ENCODE results near the gene CHD3.

CHD3 gene

DNA sequence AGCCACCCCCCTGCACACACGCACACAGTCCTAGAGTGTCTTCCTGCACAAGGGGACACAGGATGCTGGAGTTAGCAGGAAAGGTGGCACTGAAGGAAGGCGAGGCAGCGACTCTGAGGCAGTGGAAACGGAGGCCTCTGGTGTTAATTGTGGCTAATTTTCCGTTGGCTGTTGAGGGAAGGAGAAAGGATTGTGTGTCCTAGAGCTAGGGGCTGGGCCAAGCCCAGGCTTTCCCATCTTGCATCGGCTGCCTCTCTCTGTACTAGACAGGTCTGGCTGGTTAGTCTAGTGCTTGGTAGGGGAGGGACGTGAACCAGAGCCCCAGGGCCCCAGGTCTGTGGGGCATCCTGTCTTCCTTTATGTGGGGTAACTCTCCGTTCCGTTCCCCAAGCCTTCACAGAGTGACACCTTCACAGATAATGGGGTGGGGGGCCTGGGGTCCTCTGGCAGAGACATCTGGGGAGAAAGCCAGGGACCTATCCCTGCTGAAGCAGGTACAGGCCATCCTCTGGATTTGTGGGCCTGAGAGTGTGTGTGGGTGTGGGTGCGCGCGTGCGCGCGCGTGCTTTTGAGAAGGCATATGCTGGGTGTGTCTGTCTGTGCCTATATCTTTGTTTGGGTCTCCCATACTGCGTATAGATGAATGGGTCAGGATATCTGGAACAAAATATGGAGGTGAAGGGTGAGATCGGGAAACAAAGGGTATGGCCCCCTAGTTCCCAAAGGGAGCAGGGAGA, at the start of gene CHD3:
Gene CHD3, plus strand, starts transcription at position 606 of the 737 bp plus-strand sequence. CDS start 212 bp downstream, outside the sequence.
- peak in 1 of 2 donors; percentile 24 for DNase-seq (ENCODE audit: low read depth in 2 of 2)

DNA sequence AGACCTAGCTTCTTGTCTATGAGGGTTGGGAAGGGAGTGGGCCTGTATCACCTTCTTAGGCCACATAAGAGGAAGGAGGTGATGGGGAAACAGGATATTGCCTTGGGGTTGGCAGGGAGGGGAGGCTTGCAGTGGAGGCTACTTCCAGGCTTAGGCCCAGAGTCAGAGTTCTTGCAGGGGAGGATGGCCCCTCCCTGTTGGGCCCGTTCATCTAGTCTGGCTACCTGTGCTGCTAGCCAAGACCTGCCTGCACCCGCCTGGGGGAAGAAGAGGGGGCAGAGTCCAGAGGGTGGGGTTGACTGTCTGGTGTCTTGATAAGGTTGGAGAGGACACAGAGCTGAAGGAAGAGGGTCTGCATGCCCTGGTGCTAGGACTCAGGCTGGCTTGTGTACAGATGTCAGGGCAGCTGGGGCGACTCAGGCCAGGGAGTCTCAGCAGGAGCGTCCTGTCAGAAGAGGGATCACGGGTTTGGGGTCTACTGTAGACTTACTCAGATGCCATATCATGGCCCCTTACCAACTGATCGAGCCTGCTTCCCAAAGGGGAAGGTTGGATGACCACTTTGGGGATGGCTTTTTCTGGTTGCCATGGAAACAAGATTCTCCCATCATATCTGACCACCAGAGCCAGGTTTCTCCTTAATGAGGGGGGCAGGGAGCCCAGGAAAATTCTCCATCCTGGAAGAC, 49.3 kb upstream of the CHD3 start:
- no peak for DNase-seq (ENCODE audit: low read depth in 2 of 2)

DNA sequence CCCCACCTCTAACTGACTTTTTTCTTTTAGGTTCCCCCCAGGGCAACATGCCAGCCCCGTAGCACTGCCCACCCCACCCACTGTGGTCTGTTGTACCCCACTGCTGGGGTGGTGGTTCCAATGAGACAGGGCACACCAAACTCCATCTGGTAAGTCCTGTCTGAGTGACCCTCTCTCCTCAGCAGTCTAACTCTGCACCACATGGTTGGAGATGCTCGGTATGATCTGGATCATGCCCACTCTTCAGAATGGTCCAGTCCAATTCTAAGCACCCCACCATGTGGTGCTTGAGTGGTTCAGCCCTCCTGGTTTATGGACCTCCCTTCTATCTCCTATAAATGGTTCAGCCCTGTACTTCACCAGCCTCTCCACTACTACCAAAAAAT, 48.7 kb upstream of the CHD3 start:
- DNase-seq (ENCODE audit: low read depth in 2 of 2), result no peak

DNA sequence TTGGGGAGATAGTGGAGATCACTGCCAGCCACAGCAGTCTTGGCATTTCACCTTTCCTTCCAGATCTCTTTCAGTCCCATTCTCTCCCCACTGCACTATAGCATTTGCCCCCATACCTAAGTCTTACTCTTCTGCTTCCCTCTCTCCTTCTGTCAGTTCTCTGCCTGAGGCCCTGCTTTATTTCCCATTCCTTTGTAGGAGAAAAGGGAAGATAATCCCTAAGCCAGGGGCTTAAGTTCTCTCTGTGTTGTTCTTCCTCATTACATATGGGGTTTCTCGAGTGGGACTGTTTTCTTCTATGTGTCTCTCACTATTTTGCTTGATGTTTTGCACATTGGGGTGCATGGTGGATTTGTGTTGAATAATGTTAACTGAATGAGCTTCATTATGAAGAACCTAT, 48.1 kb upstream of the CHD3 start:
- no peak for DNase-seq (ENCODE audit: low read depth in 2 of 2)

DNA sequence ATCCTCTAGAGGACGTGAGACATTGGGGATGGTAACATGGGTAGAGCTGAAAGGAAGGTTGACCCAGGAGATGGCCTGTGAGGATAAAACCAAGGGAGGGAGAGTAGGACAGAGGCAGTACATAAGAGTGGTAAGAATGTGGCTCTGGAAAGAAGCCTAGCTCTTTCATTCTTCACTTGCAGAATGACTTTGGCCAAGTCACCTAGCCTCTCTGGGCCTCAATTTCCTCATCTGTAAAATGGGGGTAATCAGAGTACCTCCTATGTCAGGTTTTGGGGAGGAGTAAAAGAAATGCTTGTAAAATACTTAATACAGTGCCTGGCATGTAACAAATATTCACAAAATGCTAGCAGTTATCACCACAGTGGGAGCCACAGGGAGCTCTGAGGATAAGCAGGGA, 47.7 kb upstream of the CHD3 start:
- DNase-seq (ENCODE audit: low read depth in 2 of 2), result no peak

DNA sequence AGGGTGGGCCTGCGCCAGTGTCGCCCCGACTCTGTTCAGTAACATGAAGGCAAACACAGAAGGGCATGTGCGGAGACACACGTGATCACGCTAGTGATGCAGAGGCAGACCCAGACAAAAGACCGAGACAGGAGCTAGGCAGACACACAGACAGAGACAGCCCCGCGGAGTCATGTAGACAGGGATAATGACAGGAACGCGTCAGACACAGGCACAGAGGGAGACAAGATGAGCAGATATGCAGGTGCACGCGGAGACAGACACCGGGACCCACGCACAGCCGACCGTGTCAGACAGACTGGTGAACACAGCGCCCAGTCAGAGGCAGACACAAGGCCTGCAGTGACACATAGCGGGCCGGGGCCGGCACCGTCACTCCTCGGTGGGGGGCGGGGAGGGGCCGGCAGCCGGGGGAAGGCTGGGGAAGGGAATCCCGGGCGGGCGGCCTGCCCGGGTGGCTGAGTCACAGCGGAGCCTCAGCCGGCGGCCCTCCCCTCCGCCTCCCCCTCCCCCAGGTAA, 47.1 kb upstream of the CHD3 start:
- peak; percentile 91 to 95 for DNase-seq (ENCODE audit: low read depth in 2 of 2)

DNA sequence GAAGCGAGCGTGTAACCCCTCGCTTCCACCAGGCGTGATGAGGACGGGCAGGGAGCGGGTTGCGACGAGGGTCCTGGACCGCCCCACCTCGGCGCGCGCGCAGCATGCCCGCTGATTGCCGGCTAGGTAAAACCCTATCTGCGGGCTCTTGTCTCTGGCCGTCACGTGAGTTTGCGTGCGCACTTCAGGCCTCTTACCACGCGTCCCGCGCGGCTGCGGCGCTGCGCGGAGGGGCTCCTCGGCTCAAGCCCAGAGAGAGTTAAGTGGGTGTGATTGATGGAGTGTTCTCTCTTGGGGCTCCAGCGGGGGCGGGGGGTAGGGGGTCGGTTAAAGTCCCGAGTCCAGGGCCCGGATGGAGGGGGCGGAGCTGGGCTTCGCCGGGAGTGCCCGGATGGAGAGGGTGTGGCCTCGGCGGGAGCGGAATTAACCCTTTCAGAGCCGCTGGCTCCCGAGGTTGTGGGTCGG, 46.6 kb upstream of the CHD3 start:
- peak; percentile 81 to 82 for DNase-seq (ENCODE audit: low read depth in 2 of 2)

DNA sequence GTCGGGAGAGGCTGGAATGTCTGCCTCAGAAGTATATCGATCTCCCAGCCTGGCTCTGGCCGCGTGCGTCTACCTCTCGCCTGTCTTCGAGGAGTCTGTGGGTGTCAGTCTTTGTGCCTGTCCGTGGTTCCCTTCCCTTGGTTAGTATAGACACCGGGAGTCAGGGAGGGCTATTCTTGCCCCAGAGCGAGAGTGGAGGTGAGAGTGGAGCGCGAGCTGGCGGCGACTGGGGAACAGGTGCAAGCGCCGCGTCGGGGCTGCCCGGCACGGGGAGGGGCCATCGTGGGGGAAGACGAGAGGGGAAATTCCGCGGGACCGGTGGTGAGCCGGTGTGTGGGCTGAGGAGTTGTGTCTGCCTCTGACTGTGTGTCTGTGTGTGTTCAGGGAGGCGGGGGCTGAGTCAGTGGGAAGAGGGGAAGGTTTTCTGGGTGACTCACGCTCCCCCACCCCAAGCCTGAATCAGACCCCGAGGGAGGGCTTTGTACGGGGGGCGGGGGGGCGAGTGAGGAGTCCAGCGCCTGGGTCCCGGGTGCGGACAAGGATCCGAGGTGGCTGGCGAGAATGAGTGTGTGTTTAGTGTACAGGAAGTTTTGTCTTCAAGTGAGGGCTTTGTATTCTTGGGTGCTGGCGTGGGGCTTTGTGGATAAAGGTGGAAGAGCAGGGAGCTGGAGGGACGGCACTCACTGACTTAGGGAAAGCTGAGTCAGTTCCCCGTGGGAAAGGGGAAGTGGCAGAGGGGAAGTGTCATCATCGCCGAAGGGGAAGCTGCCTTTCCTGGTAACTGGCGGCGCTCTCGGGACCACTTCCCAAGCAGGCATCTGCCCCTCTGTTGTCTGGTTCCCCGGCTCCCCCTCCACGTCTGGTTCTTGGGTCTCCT, 46.0 kb upstream of the CHD3 start:
- DNase-seq (ENCODE audit: low read depth in 2 of 2), result peak; percentile 95 to 98

DNA sequence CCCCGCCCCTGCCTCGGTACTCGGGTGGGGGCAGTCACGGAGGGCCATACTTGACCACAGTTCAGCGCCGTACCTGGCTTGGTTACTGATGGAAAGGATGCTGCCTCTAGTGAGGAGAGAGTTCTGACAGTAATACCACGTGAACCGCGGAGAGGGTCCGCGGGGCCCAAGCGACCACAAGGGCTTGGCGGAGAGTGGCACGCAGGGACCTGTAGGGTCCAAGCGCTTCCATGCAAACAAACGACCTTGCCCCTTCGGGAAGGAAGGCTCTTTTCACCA, 45.4 kb upstream of the CHD3 start:
- DNase-seq (ENCODE audit: low read depth in 2 of 2), result no peak

DNA sequence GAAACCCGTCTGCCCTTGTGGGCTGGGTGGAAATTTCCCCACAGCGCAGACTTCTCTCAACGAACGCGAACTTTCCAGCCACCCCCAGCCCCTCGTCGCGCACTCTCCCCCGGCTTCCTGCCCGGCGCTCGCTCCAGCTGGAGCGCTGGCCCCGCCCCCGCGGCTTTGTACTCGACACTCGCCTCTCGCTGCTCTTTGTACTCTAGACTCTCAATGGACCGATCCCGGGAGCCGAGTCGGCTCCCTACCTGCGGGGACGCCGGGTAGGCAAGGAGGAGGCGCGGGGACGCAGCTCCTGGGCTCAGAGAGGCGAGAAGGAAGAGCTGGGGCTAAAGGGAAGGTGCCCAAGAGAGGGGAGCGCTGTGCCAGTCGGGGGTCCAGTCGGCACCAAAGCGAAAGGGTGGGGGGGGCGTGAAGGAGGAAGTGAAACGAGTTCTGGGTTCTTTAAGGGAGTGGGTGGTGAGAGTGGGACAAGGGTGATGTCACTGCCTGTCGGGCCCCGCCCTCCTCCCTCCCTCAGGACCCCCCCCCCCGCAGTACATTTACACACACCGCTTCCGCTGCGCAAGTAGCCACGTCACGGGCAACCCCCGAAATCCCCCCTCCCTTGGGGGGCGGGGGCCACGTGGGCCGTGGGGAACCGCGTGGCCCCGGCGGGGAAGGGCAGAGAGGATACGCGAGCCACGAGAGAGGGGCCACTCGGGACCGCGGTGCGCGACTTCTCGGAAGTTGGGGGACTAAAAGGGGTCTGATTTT, 44.9 kb upstream of the CHD3 start:
- peak; percentile 90 to 91 for DNase-seq (ENCODE audit: low read depth in 2 of 2)

DNA sequence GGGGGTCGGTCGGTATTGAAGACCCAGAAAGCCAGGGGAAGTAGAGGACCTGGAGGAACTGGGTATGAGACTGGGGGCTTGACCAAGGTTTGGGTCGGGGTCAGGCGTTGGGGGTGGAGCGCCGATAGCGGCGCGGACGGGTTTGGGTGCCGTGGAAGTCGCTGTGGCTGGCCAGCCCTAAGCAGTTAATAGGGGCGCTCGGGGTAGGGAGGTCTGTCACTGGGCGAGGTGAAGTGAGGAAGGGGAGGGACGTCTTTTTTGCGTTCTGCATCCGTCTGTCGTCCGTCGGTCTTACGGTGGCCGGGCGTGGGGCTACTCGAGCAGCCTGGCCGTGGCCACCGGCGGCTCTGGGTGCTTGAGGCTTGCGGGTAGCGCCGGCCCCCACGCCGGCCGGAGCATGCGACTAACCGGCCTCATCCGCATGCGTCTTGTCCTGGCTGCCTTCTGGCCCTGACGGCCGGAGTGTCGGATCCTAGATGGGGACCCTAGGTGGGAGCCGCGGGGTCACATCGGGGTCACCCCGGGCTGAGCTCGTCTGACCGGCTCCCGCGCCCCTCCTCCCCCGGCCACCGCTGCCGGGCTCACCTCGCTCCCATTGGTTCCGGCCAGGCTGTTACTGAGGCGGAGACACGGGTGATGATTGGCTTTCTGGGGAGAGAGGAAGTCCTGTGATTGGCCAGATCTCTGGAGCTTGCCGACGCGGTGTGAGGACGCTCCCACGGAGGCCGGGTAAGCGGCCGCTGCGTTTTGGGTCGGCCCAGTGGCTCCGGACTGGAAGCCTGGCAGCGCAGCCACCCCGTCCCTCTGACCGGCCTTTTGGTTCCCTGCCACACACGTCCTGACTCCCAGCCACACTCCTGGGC, 44.1 kb upstream of the CHD3 start:
- DNase-seq (ENCODE audit: low read depth in 2 of 2), result peak; percentile 69 to 75

DNA sequence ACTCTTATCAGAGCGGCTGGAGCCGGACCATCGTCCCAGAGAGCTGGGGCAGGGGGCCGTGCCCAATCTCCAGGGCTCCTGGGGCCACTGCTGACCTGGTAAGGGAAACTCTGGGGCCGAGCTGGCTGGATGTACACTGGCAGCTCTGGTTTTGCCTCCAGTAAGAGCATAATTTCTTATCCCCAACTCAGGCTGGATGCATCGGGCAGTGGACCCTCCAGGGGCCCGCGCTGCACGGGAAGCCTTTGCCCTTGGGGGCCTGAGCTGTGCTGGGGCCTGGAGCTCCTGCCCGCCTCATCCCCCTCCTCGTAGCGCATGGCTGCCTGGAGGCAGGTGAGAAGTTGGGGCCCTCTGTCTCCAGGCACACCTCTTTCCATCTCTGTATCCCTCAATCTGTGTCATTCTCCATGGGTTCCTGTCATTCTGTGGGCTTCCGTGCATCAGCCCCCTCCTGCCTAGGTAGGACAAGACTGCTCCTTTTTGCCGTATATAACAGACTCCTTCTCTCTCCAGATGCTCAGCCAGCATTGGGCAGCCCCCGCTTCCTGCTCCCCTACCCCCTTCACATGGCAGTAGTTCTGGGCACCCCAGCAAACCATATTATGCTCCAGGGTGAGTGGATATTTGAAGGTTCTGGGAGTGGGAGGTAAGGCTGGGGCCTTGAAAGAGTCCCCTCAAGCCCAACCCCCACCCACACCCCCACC, 43.1 kb upstream of the CHD3 start:
- DNase-seq (ENCODE audit: low read depth in 2 of 2), result no peak

DNA sequence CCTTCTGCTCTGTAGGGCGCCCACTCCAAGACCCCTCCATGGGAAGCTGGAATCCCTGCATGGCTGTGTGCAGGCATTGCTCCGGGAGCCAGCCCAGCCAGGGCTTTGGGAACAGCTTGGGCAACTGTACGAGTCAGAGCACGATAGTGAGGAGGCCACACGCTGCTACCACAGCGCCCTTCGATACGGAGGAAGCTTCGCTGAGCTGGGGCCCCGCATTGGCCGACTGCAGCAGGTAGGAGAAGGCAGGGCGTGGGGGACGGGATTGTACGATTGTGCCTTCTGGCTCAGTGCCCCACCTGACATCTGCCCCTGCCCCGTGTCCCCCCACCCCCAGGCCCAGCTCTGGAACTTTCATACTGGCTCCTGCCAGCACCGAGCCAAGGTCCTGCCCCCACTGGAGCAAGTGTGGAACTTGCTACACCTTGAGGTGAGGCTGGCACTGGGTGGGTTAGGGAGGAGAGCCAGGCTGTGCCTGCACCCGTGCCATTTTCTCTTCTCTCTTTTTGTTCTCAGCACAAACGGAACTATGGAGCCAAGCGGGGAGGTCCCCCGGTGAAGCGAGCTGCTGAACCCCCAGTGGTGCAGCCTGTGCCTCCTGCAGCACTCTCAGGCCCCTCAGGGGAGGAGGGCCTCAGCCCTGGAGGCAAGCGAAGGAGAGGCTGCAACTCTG, 42.4 kb upstream of the CHD3 start:
- no peak for DNase-seq (ENCODE audit: low read depth in 2 of 2)

DNA sequence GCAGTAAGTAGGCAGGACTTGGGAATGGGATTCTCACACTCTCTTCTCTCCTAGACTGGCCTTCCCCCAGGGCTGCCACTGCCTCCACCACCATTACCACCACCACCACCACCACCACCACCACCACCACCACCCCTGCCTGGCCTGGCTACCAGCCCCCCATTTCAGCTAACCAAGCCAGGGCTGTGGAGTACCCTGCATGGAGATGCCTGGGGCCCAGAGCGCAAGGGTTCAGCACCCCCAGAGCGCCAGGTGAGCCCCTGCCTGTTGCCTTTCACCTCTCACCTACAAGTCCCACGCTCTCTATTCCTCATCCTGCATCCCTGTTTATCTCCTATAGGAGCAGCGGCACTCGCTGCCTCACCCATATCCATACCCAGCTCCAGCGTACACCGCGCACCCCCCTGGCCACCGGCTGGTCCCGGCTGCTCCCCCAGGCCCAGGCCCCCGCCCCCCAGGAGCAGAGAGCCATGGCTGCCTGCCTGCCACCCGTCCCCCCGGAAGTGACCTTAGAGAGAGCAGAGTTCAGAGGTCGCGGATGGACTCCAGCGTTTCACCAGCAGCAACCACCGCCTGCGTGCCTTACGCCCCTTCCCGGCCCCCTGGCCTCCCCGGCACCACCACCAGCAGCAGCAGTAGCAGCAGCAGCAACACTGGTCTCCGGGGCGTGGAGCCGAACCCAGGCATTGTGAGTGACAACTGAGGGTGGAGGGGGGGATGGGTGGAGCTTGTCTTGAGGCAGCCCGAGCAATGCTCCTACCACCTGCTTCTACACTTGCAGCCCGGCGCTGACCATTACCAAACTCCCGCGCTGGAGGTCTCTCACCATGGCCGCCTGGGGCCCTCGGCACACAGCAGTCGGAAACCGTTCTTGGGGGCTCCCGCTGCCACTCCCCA, 41.6 kb upstream of the CHD3 start:
- no peak for DNase-seq (ENCODE audit: low read depth in 2 of 2)

DNA sequence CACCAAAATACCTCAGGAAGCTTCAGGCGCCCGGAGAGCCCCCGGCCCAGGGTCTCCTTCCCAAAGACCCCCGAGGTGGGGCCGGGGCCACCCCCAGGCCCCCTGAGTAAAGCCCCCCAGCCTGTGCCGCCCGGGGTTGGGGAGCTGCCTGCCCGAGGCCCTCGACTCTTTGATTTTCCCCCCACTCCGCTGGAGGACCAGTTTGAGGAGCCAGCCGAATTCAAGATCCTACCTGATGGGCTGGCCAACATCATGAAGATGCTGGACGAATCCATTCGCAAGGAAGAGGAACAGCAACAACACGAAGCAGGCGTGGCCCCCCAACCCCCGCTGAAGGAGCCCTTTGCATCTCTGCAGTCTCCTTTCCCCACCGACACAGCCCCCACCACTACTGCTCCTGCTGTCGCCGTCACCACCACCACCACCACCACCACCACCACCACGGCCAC, 40.4 kb upstream of the CHD3 start:
- DNase-seq (ENCODE audit: low read depth in 2 of 2), result no peak

DNA sequence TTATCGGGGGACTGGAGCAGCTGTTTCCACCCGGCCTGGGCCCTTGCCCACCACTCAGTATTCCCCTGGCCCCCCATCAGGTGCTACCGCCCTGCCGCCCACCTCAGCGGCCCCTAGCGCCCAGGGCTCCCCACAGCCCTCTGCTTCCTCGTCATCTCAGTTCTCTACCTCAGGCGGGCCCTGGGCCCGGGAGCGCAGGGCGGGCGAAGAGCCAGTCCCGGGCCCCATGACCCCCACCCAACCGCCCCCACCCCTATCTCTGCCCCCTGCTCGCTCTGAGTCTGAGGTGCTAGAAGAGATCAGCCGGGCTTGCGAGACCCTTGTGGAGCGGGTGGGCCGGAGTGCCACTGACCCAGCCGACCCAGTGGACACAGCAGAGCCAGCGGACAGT, 39.9 kb upstream of the CHD3 start:
- no peak for DNase-seq (ENCODE audit: low read depth in 2 of 2)

DNA sequence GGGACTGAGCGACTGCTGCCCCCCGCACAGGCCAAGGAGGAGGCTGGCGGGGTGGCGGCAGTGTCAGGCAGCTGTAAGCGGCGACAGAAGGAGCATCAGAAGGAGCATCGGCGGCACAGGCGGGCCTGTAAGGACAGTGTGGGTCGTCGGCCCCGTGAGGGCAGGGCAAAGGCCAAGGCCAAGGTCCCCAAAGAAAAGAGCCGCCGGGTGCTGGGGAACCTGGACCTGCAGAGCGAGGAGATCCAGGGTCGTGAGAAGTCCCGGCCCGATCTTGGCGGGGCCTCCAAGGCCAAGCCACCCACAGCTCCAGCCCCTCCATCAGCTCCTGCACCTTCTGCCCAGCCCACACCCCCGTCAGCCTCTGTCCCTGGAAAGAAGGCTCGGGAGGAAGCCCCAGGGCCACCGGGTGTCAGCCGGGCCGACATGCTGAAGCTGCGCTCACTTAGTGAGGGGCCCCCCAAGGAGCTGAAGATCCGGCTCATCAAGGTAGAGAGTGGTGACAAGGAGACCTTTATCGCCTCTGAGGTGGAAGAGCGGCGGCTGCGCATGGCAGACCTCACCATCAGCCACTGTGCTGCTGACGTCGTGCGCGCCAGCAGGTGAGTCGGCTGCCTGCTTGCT, 39.3 kb upstream of the CHD3 start:
- DNase-seq (ENCODE audit: low read depth in 2 of 2), result no peak

Measured in activated CD8-positive, alpha-beta memory T cell treated with anti-CD3 and anti-CD28 coated beads for 4 hours (primary cell).